Testis (tissue), 3 donors: ENCODE measurements around the gene GTF3C5. TPM values are rescaled to one million over a fixed set of nuclear protein-coding genes. Genes with fewer than 3 reads are reported as not detected.
"Not testable (repeated sequence)": the region's sequence is repeated elsewhere in the genome, so short reads cannot be mapped to it uniquely, and the experiment has no call there.

ENCODE experiments used
- DNase-seq: peaks from one replicate; pipeline ENCODE4 v3.0.0-alpha.2; 2019
- H3K27ac ChIP-seq, 2 donors: fragments of 200-600 bp; sonication (generic); one replicate each; pipeline ENCODE4 v1.5.1; 2019
- H3K27me3 ChIP-seq: fragments of 200-600 bp; sonication (generic); one replicate; pipeline ENCODE4 v1.5.1; 2019
- H3K36me3 ChIP-seq: fragments of 200-600 bp; sonication (generic); one replicate; pipeline ENCODE4 v1.5.1; 2017; ENCODE audit warnings: low read depth; ENCODE audit errors: missing control alignments
- H3K4me1 ChIP-seq: fragments of 200-600 bp; sonication (generic); one replicate; pipeline ENCODE4 v1.5.1; 2019
- H3K4me3 ChIP-seq, 2 donors: fragments of 200-600 bp; sonication (generic); one replicate each; pipeline ENCODE4 v1.5.1; 2017 to 2019
- H3K9me3 ChIP-seq: fragments of 200-600 bp; sonication (generic); one replicate; pipeline ENCODE4 v1.5.1; 2017
- POLR2A ChIP-seq: fragments of 450-650 bp; IDR thresholded peaks from one replicate; pipeline ENCODE4 v1.6.1; 2017; ENCODE audit warnings: antibody characterized with exemption, mild to moderate bottlenecking, moderate library complexity
- WGBS, 2 donors: methylation state at CpG; one replicate each; pipeline ENCODE4 v1.1.5; 2018; 5-methylcytosine and 5-hydroxymethylcytosine counted together
- intact Hi-C: fragments of 100-400 bp; cut with DNase I; formaldehyde crosslinking; loops from one replicate; pipeline ENCODE4 v1.15.1; 2023; ENCODE audit warnings: low total_unique reads
- polyA plus RNA-seq: library from polyadenylated mRNA; stranded (reverse); fragments of 350-450 nt; fragmentation: Illumina TruSeq; extraction: RNeasy Lipid Tissue Mini Kit (QIAGEN cat#74804); gene quantifications from one replicate; pipeline ENCODE4 v1.2.3, GENCODE V29; 2014; ENCODE audit warnings: low read depth, low replicate concordance; ENCODE audit not compliant: insufficient read depth
- total RNA-seq, 2 donors: library from RNA; depleted of rRNA; stranded (reverse); fragments of >200 nt; gene quantifications; one replicate each; pipeline ENCODE4 v1.2.3, GENCODE V29; 2016
- TF ChIP-seq, protein P1 (sequence below), 3 experiments: fragments of 450-650 bp in 2 of 3; fragments of 200-600 bp in 1 of 3; sonication (generic) in 1 of 3; IDR thresholded peaks; one replicate each; pipeline ENCODE4 v1.5.1; 2016 to 2019; ENCODE audit warnings: antibody characterized with exemption in 3 of 3, mild to moderate bottlenecking in 2 of 3, moderate library complexity in 1 of 3

GTF3C5 gene
- total and polyA plus RNA-seq, 3 donors from 2014 or later: 66.9 to 117 (median 109) TPM

DNA sequence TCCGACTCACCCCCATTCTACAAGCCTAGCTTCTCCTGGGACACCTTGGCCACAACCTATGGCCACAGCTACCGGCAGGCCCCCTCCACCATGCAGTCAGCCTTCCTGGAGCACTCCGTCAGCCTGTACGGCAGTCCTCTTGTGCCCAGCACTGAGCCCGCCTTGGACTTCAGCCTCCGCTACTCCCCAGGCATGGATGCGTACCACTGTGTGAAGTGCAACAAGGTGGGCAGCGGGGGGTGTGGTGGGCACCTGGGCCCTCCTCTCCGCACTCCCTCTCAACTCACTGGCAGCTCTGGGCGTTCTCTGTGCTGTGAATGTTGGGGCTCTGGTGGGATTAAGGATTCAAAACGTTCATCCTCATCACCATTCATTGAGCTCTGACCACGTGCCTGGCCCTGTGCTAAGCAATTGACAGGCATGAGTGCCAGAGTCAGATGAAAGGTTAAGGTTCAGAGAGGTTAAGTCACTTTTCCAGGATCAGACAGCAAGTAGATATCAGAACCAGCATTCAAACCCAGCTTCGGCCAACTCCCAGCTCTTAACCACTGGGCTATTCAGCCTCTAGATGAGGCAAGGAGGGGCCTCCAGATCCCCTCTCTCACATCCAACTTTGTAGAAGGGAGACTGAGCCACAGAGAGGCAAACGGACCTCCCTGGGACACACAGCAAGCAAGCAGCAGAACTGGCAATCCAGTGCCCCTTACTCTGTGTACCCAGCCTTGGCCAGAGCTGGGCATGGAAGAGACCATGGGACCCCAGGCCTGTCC, 42.4 kb upstream of the GTF3C5 start:
- no peak for DNase-seq
- Histone ChIP-seq H3K4me1 (no peaks in the 10 kb centered on the region), H3K9me3 (no peaks in the 10 kb centered on the region), H3K36me3 (no peaks in the 10 kb centered on the region), H3K4me3 (no peak overlapping the region), H3K27me3 (no peaks in the 10 kb centered on the region), H3K27ac (no peak overlapping the region)
- TF ChIP-seq, protein P1, sequence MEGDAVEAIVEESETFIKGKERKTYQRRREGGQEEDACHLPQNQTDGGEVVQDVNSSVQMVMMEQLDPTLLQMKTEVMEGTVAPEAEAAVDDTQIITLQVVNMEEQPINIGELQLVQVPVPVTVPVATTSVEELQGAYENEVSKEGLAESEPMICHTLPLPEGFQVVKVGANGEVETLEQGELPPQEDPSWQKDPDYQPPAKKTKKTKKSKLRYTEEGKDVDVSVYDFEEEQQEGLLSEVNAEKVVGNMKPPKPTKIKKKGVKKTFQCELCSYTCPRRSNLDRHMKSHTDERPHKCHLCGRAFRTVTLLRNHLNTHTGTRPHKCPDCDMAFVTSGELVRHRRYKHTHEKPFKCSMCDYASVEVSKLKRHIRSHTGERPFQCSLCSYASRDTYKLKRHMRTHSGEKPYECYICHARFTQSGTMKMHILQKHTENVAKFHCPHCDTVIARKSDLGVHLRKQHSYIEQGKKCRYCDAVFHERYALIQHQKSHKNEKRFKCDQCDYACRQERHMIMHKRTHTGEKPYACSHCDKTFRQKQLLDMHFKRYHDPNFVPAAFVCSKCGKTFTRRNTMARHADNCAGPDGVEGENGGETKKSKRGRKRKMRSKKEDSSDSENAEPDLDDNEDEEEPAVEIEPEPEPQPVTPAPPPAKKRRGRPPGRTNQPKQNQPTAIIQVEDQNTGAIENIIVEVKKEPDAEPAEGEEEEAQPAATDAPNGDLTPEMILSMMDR (IDR thresholded peaks at IDR 0.05): no peak
- TF ChIP-seq POLR2A: no peak
- WGBS, 2 donors: 95% methylated on average over 14 of the region's 14 CpGs
- intact Hi-C loops: no loop called here

DNA sequence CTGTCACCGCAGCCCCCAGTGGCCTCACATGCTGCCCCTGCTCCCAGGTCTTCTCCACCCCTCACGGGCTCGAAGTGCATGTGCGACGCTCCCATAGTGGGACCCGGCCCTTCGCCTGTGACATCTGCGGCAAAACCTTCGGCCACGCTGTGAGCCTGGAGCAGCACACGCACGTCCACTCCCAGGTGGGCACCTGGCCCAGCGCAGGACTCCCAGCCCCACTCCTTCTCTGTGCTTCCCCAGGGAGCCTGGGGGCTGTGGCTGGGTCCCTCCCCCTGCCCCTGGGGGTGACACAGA, 41.8 kb upstream of the GTF3C5 start:
- intact Hi-C loops: no loop called here

GRCh38 chr9:132989414-132989996, 41.3 kb upstream of the GTF3C5 start:
- H3K4me3 ChIP-seq: no peak overlapping the region
- H3K27me3 ChIP-seq: no peaks in the 10 kb centered on the region
- WGBS, 2 donors: 82 to 88% methylated on average over 5 to 23 of the region's 23 CpGs

More for the DNA sequence above, 41.8 kb upstream of the GTF3C5 start:
- TF ChIP-seq, protein P1 (IDR thresholded peaks at IDR 0.05): no peak
- no peak for TF ChIP-seq POLR2A
- Histone ChIP-seq H3K9me3 (no peaks in the 10 kb centered on the region), H3K27ac (no peak overlapping the region), H3K4me3 (no peak overlapping the region), H3K27me3 (no peaks in the 10 kb centered on the region), H3K4me1 (no peaks in the 10 kb centered on the region), H3K36me3 (no peaks in the 10 kb centered on the region)
- DNase-seq: no peak
- 88 to 95% methylated on average over 10 to 11 of the region's 13 CpGs for WGBS, 2 donors

DNA sequence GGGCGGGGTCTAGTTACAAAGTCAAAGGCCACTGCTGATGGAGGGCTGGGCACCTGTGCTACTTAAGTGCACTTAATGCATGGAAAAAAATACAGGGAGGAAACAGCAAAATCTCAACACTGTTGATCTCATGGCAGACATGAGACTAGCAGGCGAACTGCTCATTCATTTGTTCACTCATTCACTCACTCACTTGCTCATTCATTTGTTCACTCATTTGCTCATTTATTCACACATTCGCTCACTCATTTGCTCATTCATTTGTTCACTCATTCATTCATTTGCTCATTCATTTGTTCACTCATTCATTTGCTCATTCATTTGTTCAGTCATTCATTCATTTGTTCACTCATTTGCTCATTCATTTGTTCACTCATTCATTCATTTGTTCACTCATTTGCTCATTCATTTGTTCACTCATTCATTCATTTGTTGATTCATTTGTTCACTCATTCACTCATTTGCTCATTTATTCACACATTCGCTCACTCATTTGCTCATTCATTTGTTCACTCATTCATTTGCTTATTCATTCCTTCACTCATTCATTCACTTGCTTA, 40.7 kb upstream of the GTF3C5 start:
- H3K27me3 ChIP-seq, H3K27ac ChIP-seq, H3K9me3 ChIP-seq, intact Hi-C loops, H3K4me3 ChIP-seq, H3K4me1 ChIP-seq, DNase-seq, H3K36me3 ChIP-seq: not testable (repeated sequence)
- WGBS, 2 donors: 88 to 90% methylated on average over 4 of the region's 4 CpGs

More at GRCh38 chr9:132989414-132989996, 41.3 kb upstream of the GTF3C5 start:
- no peaks in the 10 kb centered on the region for H3K36me3 ChIP-seq
- intact Hi-C loops: no loop called here
- no peak for DNase-seq
- H3K4me1 ChIP-seq: no peaks in the 10 kb centered on the region
- TF ChIP-seq, protein P1 (IDR thresholded peaks at IDR 0.05): no peak
- no peak for TF ChIP-seq POLR2A
- H3K27ac ChIP-seq: no peak overlapping the region
- no peaks in the 10 kb centered on the region for H3K9me3 ChIP-seq

DNA sequence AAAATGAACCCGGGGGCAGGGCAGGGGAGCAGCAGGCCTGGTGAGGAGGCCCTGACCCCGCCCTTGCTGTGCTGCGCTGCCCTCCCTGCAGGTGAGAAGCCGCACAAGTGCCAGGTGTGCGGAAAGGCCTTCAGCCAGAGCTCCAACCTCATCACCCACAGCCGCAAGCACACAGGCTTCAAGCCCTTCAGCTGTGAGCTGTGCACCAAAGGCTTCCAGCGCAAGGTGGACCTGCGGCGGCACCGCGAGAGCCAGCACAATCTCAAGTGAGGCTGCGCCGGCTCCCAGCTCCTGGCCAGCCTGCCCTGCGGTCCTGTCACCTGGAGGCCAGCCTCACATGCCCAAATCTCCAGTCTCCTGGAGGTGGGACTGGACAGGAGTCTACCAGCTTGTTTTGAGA, 40.0 kb upstream of the GTF3C5 start:
- H3K27me3 ChIP-seq: no peaks in the 10 kb centered on the region
- 92 to 93% methylated on average over 13 to 14 of the region's 14 CpGs for WGBS, 2 donors

More for the DNA sequence above, 40.0 kb upstream of the GTF3C5 start:
- Histone ChIP-seq H3K27ac (no peak overlapping the region), H3K4me3 (no peak overlapping the region), H3K4me1 (no peaks in the 10 kb centered on the region), H3K36me3 (no peaks in the 10 kb centered on the region), H3K9me3 (no peaks in the 10 kb centered on the region)
- intact Hi-C loops: no loop called here
- DNase-seq: no peak
- TF ChIP-seq, protein P1 (IDR thresholded peaks at IDR 0.05): no peak
- no peak for TF ChIP-seq POLR2A
